Pulmonary artery endothelial cell (primary cell): ENCODE results near the gene FAM20C. TPM values are rescaled to one million over a fixed set of nuclear protein-coding genes. Genes with fewer than 3 reads are reported as not detected.
"Not testable (repeated sequence)": the region's sequence is repeated elsewhere in the genome, so short reads cannot be mapped to it uniquely, and the experiment has no call there.

ENCODE experiments used
- DNase-seq: peaks from one replicate; pipeline ENCODE4 v3.0.0-alpha.2; 2011; ENCODE audit warnings: low read depth, low spot score
- total RNA-seq: library from RNA; depleted of rRNA; stranded (reverse); fragments of >200 nt; gene quantifications from 2 replicates; pipeline ENCODE4 v1.2.3, GENCODE V29; 2014

Gene FAM20C
- total RNA-seq, 1 donor from 2014 or later: 13.3 TPM

- DNase-seq: no peak
These were observed 96.9 kb downstream of the FAM20C start for GRCh38 chr7:289209-289755.

GRCh38 chr7:289756-290553 lies 97.6 kb downstream of the FAM20C start, which contains the start of gene FOXL3:
FOXL3 (plus strand) TSS chr7:290170; CDS start chr7:290170, 0 bp downstream.
- DNase-seq: no peak

GRCh38 chr7:290554-291372 lies 98.4 kb downstream of the FAM20C start:
- no peak for DNase-seq

GRCh38 chr7:291373-292092 lies 99.2 kb downstream of the FAM20C start:
- DNase-seq: no peak

GRCh38 chr7:292226-292625 lies 99.9 kb downstream of the FAM20C start:
- no peak for DNase-seq

GRCh38 chr7:292826-293225 lies 100.5 kb downstream of the FAM20C start:
- DNase-seq: no peak

- DNase-seq: no peak
These were observed 101.5 kb downstream of the FAM20C start for GRCh38 chr7:293681-294439.

GRCh38 chr7:294440-295154 lies 102.2 kb downstream of the FAM20C start:
- DNase-seq: no peak

GRCh38 chr7:295155-296154 lies 103.1 kb downstream of the FAM20C start:
- no peak for DNase-seq

GRCh38 chr7:296373-296945 lies 104.1 kb downstream of the FAM20C start:
- no peak for DNase-seq

GRCh38 chr7:297141-297540 lies 104.8 kb downstream of the FAM20C start:
- DNase-seq: not testable (repeated sequence)

- DNase-seq: no peak
These were observed 105.4 kb downstream of the FAM20C start for GRCh38 chr7:297611-298374.

- no peak for DNase-seq
These were observed 106.0 kb downstream of the FAM20C start for GRCh38 chr7:298375-298702.

GRCh38 chr7:298743-299142 lies 106.4 kb downstream of the FAM20C start:
- DNase-seq: no peak

GRCh38 chr7:299169-299568 lies 106.8 kb downstream of the FAM20C start:
- no peak for DNase-seq

GRCh38 chr7:299628-300027 lies 107.3 kb downstream of the FAM20C start:
- DNase-seq: no peak

- DNase-seq: no peak
These were observed 107.7 kb downstream of the FAM20C start for GRCh38 chr7:300048-300447.
